Mesodermal cell (in vitro differentiated cells): Measurements from ENCODE around the gene NCAN.
"Not testable (repeated sequence)": the region's sequence is repeated elsewhere in the genome, so short reads cannot be mapped to it uniquely, and the experiment has no call there.

Source experiments
- H3K27ac ChIP-seq: 2 replicates; pipeline ENCODE4 v1.7.0; 2013; ENCODE audit warnings: mild to moderate bottlenecking, low read depth, low read length, moderate library complexity; ENCODE audit not compliant: severe bottlenecking
- H3K36me3 ChIP-seq: 2 replicates; pipeline ENCODE4 v1.7.1; 2013; ENCODE audit warnings: mild to moderate bottlenecking, low read length, moderate library complexity; ENCODE audit not compliant: control insufficient read depth, insufficient read depth
- H3K4me1 ChIP-seq: one replicate; pipeline ENCODE4 v1.7.1; 2013; ENCODE audit warnings: mild to moderate bottlenecking, low read length; ENCODE audit not compliant: insufficient read depth, control insufficient read depth, poor library complexity, severe bottlenecking
- H3K4me3 ChIP-seq: 2 replicates; pipeline ENCODE4 v1.7.0; 2013; ENCODE audit warnings: low read length, control low read depth, mild to moderate bottlenecking; ENCODE audit not compliant: insufficient read depth, poor library complexity, severe bottlenecking; ENCODE audit errors: extremely low read depth
- H3K9me3 ChIP-seq: 2 replicates; pipeline ENCODE4 v1.7.1; 2013; ENCODE audit warnings: mild to moderate bottlenecking, low read length, moderate library complexity; ENCODE audit not compliant: control insufficient read depth
- WGBS, 2 experiments: methylation state at CpG; one replicate each; pipeline ENCODE4 v1.1.5; 2013; ENCODE audit warnings: missing lambda C conversion rate in 2 of 2; ENCODE audit not compliant: insufficient coverage in 2 of 2; 5-methylcytosine and 5-hydroxymethylcytosine counted together

The NCAN gene

GRCh38 chr19:19213426-19214158 lies 1.8 kb downstream of the NCAN start:
- Histone ChIP-seq H3K4me3 (no peak overlapping the region), H3K9me3 (no peaks in the 10 kb centered on the region), H3K27ac (no peak overlapping the region), H3K36me3 (no peaks in the 10 kb centered on the region), H3K4me1 (no peaks in the 10 kb centered on the region)
- 52% methylated on average over 7 to 8 of the region's 21 CpGs for WGBS, 2 experiments

- no peaks in the 10 kb centered on the region for H3K4me1 ChIP-seq
- WGBS, 2 experiments, result 3 to 20% methylated on average over 3 to 5 of the region's 5 CpGs
- no peaks in the 10 kb centered on the region for H3K36me3 ChIP-seq
- H3K27ac ChIP-seq, result no peak overlapping the region
- H3K4me3 ChIP-seq, result no peak overlapping the region
- no peaks in the 10 kb centered on the region for H3K9me3 ChIP-seq
Measured at GRCh38 chr19:19214159-19214490, 2.4 kb downstream of the NCAN start.

GRCh38 chr19:19214892-19215291 lies 3.1 kb downstream of the NCAN start:
- WGBS, 2 experiments, result 0 to 20% methylated on average over 1 to 6 of the region's 8 CpGs

GRCh38 chr19:19215792-19216191 lies 4.0 kb downstream of the NCAN start:
- WGBS, 2 experiments, result 0% methylated on average over 1 of the region's 4 CpGs; no CpG with 5 or more reads in 1 of the 2 experiments
- H3K4me3 ChIP-seq, result no peak overlapping the region
- no peak overlapping the region for H3K27ac ChIP-seq
- H3K9me3 ChIP-seq, result no peaks in the 10 kb centered on the region
- H3K36me3 ChIP-seq, result no peaks in the 10 kb centered on the region
- no peaks in the 10 kb centered on the region for H3K4me1 ChIP-seq

More at GRCh38 chr19:19214892-19215291, 3.1 kb downstream of the NCAN start:
- no peaks in the 10 kb centered on the region for H3K4me1 ChIP-seq
- H3K36me3 ChIP-seq, result no peaks in the 10 kb centered on the region
- no peak overlapping the region for H3K4me3 ChIP-seq
- H3K27ac ChIP-seq, result no peak overlapping the region
- H3K9me3 ChIP-seq, result no peaks in the 10 kb centered on the region

GRCh38 chr19:19217099-19217498 lies 5.3 kb downstream of the NCAN start:
- Histone ChIP-seq H3K9me3 (no peaks in the 10 kb centered on the region), H3K27ac (no peak overlapping the region), H3K4me1 (no peaks in the 10 kb centered on the region), H3K36me3 (no peaks in the 10 kb centered on the region), H3K4me3 (no peak overlapping the region)
- 41 to 45% methylated on average over 3 to 4 of the region's 4 CpGs for WGBS, 2 experiments

- WGBS, 2 experiments, result 84 to 89% methylated on average over 20 to 21 of the region's 21 CpGs
- Histone ChIP-seq H3K4me3 (no peak overlapping the region), H3K9me3 (no peaks in the 10 kb centered on the region), H3K27ac (no peak overlapping the region), H3K36me3 (no peaks in the 10 kb centered on the region), H3K4me1 (no peaks in the 10 kb centered on the region)
Measured at GRCh38 chr19:19218911-19219310, 7.2 kb downstream of the NCAN start.

GRCh38 chr19:19221000-19221399 lies 9.2 kb downstream of the NCAN start:
- H3K4me1 ChIP-seq, H3K4me3 ChIP-seq, H3K27ac ChIP-seq, H3K9me3 ChIP-seq, H3K36me3 ChIP-seq: not testable (repeated sequence)
- 88 to 89% methylated on average over 7 of the region's 8 CpGs for WGBS, 2 experiments

- Histone ChIP-seq H3K9me3 (no peaks in the 10 kb centered on the region), H3K36me3 (no peaks in the 10 kb centered on the region), H3K4me3 (no peak overlapping the region), H3K27ac (no peak overlapping the region), H3K4me1 (no peaks in the 10 kb centered on the region)
- WGBS, 2 experiments, result no CpG with 5 or more reads among the region's 5 CpGs
Measured at GRCh38 chr19:19223060-19223459, 11.3 kb downstream of the NCAN start.

GRCh38 chr19:19223636-19224035 lies 11.9 kb downstream of the NCAN start:
- H3K9me3 ChIP-seq, result no peaks in the 10 kb centered on the region
- no peak overlapping the region for H3K4me3 ChIP-seq
- no peaks in the 10 kb centered on the region for H3K36me3 ChIP-seq
- WGBS, 2 experiments, result 83 to 95% methylated on average over 4 of the region's 6 CpGs
- no peaks in the 10 kb centered on the region for H3K4me1 ChIP-seq
- no peak overlapping the region for H3K27ac ChIP-seq

GRCh38 chr19:19224150-19224851 lies 12.5 kb downstream of the NCAN start:
- Histone ChIP-seq H3K4me1 (no peaks in the 10 kb centered on the region), H3K9me3 (no peaks in the 10 kb centered on the region), H3K27ac (no peak overlapping the region), H3K4me3 (peak overlapping the region; percentile 11), H3K36me3 (no peaks in the 10 kb centered on the region)
- WGBS, 2 experiments, result 67 to 75% methylated on average over 13 to 14 of the region's 17 CpGs

GRCh38 chr19:19224852-19225494 lies 13.2 kb downstream of the NCAN start:
- no peaks in the 10 kb centered on the region for H3K4me1 ChIP-seq
- no peaks in the 10 kb centered on the region for H3K9me3 ChIP-seq
- H3K4me3 ChIP-seq, result peak overlapping the region; percentile 11
- no peaks in the 10 kb centered on the region for H3K36me3 ChIP-seq
- no peak overlapping the region for H3K27ac ChIP-seq
- WGBS, 2 experiments, result 2 to 4% methylated on average over 47 to 59 of the region's 59 CpGs
